SHP77 (cell line): ENCODE data around the gene MANBA.
A peak's percentile ranks its signal among the peaks of the same experiment; 100 is the strongest.

Experiments
- DNase-seq, 2 experiments: peaks; one replicate each; lab custom pipeline; 2025; lab: John Stamatoyannopoulos, UW

MANBA gene

GRCh38 chr4:102678107-102678506, 82.7 kb downstream of the MANBA start:
- no peak for DNase-seq

- no peak for DNase-seq
Measured at GRCh38 chr4:102675141-102675540, 85.6 kb downstream of the MANBA start.

- DNase-seq, result no peak
Measured at GRCh38 chr4:102667001-102667400, 93.8 kb downstream of the MANBA start.

GRCh38 chr4:102665527-102665926, 95.2 kb downstream of the MANBA start:
- DNase-seq, result peak; percentile 4 to 21

GRCh38 chr4:102663073-102663472, 97.7 kb downstream of the MANBA start:
- no peak for DNase-seq

- no peak for DNase-seq
Measured at GRCh38 chr4:102657206-102657605, 103.6 kb downstream of the MANBA start.

GRCh38 chr4:102647117-102647516, 113.7 kb downstream of the MANBA start:
- no peak for DNase-seq

GRCh38 chr4:102642631-102643298, 118.0 kb downstream of the MANBA start:
- no peak for DNase-seq

- DNase-seq, result no peak
Measured at GRCh38 chr4:102641793-102642192, 119.0 kb downstream of the MANBA start.

GRCh38 chr4:102640669-102641068, 120.1 kb downstream of the MANBA start:
- no peak for DNase-seq

GRCh38 chr4:102639598-102639997, 121.2 kb downstream of the MANBA start:
- no peak for DNase-seq

GRCh38 chr4:102638621-102639020, 122.1 kb downstream of the MANBA start:
- no peak for DNase-seq

GRCh38 chr4:102637391-102637790, 123.4 kb downstream of the MANBA start:
- no peak for DNase-seq

GRCh38 chr4:102633100-102633499, 127.7 kb downstream of the MANBA start:
- DNase-seq, result no peak

- DNase-seq, result no peak
Measured at GRCh38 chr4:102632241-102633065, 128.3 kb downstream of the MANBA start.

- DNase-seq, result no peak
Measured at GRCh38 chr4:102631616-102632015, 129.2 kb downstream of the MANBA start.

GRCh38 chr4:102629673-102630072, 131.1 kb downstream of the MANBA start:
- no peak for DNase-seq

GRCh38 chr4:102627831-102628523, 132.8 kb downstream of the MANBA start:
- DNase-seq, result no peak

- peak in 1 of 2 experiments; percentile 30 for DNase-seq
Measured at GRCh38 chr4:102625232-102625930, 135.4 kb downstream of the MANBA start.

- DNase-seq, result no peak
Measured at GRCh38 chr4:102624505-102624904, 136.3 kb downstream of the MANBA start.

- peak in 1 of 2 experiments; percentile 31 for DNase-seq
Measured at GRCh38 chr4:102623622-102624021, 137.1 kb downstream of the MANBA start.
